Esophagus muscularis mucosa (tissue), 3 donors: ENCODE results near the gene GRIK3.

Source experiments
- CTCF ChIP-seq, 3 experiments: fragments of 200-600 bp in 2 of 3; fragments of 450-650 bp in 1 of 3; sonication (generic) in 2 of 3; IDR thresholded peaks; one replicate each; pipeline ENCODE4 v1.5.1; 2017 to 2019; ENCODE audit warnings: antibody characterized with exemption in 3 of 3, mild to moderate bottlenecking in 2 of 3, moderate library complexity in 1 of 3
- EP300 ChIP-seq: sonication (generic); formaldehyde crosslinking; IDR thresholded peaks from one replicate; pipeline ENCODE4 v1.6.1; 2017; ENCODE audit warnings: antibody characterized with exemption

- no peak for TF ChIP-seq CTCF (IDR thresholded peaks at IDR 0.05)
- TF ChIP-seq EP300, result no peak
These were observed 237.6 kb downstream of the GRIK3 start for GRCh38 chr1:36796733-36797132.
